Thyroid gland (tissue), 4 donors: ENCODE measurements around the gene RAB35. TPM values are rescaled to one million over a fixed set of nuclear protein-coding genes. Genes with fewer than 3 reads are reported as not detected.

Experiments
- DNase-seq, 2 donors: peaks; one replicate each; pipeline ENCODE4 v3.0.0-alpha.2; 2019
- H3K27ac ChIP-seq, 3 donors: fragments of 200-600 bp; sonication (generic); 1 replicate in 2 of 3; 2 replicates in 1 of 3; pipeline ENCODE4 v1.5.1; 2016 to 2019; ENCODE audit warnings: mild to moderate bottlenecking in 1 of 3, moderate library complexity in 1 of 3
- H3K27me3 ChIP-seq: fragments of 200-600 bp; sonication (generic); one replicate; pipeline ENCODE4 v1.5.1; 2019
- H3K36me3 ChIP-seq, 2 donors: fragments of 200-600 bp; sonication (generic); one replicate each; pipeline ENCODE4 v1.5.1; 2016 to 2019
- H3K4me1 ChIP-seq, 2 donors: fragments of 200-600 bp; sonication (generic); one replicate each; pipeline ENCODE4 v1.5.1; 2017 to 2019
- H3K4me3 ChIP-seq, 3 donors: fragments of 200-600 bp; sonication (generic); replicated peaks in 1 of 3; 1 replicate in 2 of 3; 2 replicates in 1 of 3; pipeline ENCODE4 v1.5.1; 2016; ENCODE audit warnings: mild to moderate bottlenecking in 1 of 3
- H3K9me3 ChIP-seq: fragments of 200-600 bp; sonication (generic); one replicate; pipeline ENCODE4 v1.5.1; 2017
- POLR2A ChIP-seq, 2 donors: fragments of 450-650 bp; IDR thresholded peaks; one replicate each; pipeline ENCODE4 v1.6.1; 2017; ENCODE audit warnings: antibody characterized with exemption in 2 of 2, mild to moderate bottlenecking in 2 of 2, moderate library complexity in 1 of 2
- WGBS, 2 donors: methylation state at CpG; one replicate each; pipeline ENCODE4 v1.1.5; 2017; 5-methylcytosine and 5-hydroxymethylcytosine counted together
- intact Hi-C: fragments of 100-400 bp; cut with DNase I; formaldehyde crosslinking; loops from one replicate; pipeline ENCODE4 v1.15.1; 2023
- total RNA-seq, 4 donors: library from RNA; depleted of rRNA; stranded (reverse); fragments of >200 nt; gene quantifications; one replicate each; pipeline ENCODE4 v1.2.3, GENCODE V29; 2016
- TF ChIP-seq, protein P1 (sequence below), 6 experiments: fragments of 200-600 bp in 3 of 6; fragments of 450-650 bp in 3 of 6; sonication (generic) in 3 of 6; IDR thresholded peaks; one replicate each; pipeline ENCODE4 v1.5.1; 2016 to 2019; ENCODE audit warnings: antibody characterized with exemption in 6 of 6, mild to moderate bottlenecking in 2 of 6, inconsistent platforms in 1 of 6, moderate library complexity in 1 of 6

RAB35 gene
- total RNA-seq, 4 donors from 2014 or later = 14.9 to 19.9 (median 17.4) TPM

GRCh38 chr12:120064054-120064940 lies 52.3 kb downstream of the RAB35 start:
- H3K36me3 ChIP-seq = no peaks in the 10 kb centered on the region
- H3K27ac ChIP-seq = peak overlapping the region in 1 of 3 donors; percentile 36
- DNase-seq = no peak
- WGBS, 2 donors = 74 to 76% methylated on average over 16 of the region's 16 CpGs
- intact Hi-C loops = no loop called here
- H3K27me3 ChIP-seq = no peaks in the 10 kb centered on the region
- H3K4me3 ChIP-seq = no peak overlapping the region
- TF ChIP-seq, protein P1, sequence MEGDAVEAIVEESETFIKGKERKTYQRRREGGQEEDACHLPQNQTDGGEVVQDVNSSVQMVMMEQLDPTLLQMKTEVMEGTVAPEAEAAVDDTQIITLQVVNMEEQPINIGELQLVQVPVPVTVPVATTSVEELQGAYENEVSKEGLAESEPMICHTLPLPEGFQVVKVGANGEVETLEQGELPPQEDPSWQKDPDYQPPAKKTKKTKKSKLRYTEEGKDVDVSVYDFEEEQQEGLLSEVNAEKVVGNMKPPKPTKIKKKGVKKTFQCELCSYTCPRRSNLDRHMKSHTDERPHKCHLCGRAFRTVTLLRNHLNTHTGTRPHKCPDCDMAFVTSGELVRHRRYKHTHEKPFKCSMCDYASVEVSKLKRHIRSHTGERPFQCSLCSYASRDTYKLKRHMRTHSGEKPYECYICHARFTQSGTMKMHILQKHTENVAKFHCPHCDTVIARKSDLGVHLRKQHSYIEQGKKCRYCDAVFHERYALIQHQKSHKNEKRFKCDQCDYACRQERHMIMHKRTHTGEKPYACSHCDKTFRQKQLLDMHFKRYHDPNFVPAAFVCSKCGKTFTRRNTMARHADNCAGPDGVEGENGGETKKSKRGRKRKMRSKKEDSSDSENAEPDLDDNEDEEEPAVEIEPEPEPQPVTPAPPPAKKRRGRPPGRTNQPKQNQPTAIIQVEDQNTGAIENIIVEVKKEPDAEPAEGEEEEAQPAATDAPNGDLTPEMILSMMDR (IDR thresholded peaks at IDR 0.05) = no peak
- no peak for TF ChIP-seq POLR2A (IDR thresholded peaks at IDR 0.05)
- no peaks in the 10 kb centered on the region for H3K9me3 ChIP-seq
- H3K4me1 ChIP-seq = peaks cover 30% of the 10 kb centered on the region in 2 donors

DNA sequence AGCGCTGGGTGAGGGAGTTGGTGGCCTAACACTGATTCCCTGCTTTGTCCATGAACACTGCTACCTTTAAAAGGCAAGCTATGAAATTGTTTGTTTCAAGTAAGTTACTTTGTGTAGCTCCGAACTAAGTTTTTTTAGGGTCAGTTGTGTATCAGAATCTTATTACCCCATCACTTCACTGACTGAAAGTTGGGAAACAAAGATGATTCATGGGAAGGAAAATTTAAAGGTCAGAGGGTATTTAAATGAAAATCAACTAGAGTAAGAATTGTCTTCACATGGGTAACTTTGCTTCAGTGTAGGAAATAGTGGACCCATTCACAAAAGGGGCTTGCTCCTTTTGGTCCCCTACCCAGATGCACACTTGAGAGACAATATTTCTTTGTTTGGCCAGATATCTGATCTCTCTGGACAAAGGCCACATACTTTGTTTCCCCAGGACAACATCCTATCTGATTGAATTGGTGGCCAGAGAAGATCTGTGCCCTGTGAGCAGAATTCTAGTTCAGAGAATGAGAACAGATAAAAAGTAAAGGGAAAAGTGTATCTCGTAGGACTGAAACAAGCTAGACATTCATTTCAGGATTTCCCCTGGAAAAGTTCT lies 53.5 kb downstream of the RAB35 start:
- intact Hi-C loops = no loop called here
- 93 to 94% methylated on average over 3 of the region's 3 CpGs for WGBS, 2 donors
- H3K9me3 ChIP-seq = no peaks in the 10 kb centered on the region
- no peaks in the 10 kb centered on the region for H3K27me3 ChIP-seq
- peaks cover 28% of the 10 kb centered on the region in 2 donors for H3K4me1 ChIP-seq
- no peak for TF ChIP-seq POLR2A (IDR thresholded peaks at IDR 0.05)
- TF ChIP-seq, protein P1 (IDR thresholded peaks at IDR 0.05) = no peak
- H3K27ac ChIP-seq = no peak overlapping the region
- no peak overlapping the region for H3K4me3 ChIP-seq
- DNase-seq = no peak
- H3K36me3 ChIP-seq = no peaks in the 10 kb centered on the region

- whole genome bisulfite sequencing, 2 donors = 89 to 91% methylated on average over 10 of the region's 10 CpGs
- H3K36me3 ChIP-seq = no peaks in the 10 kb centered on the region
Measured at GRCh38 chr12:120061575-120062214, 54.9 kb downstream of the RAB35 start.

GRCh38 chr12:120060717-120061116 lies 55.8 kb downstream of the RAB35 start:
- H3K27me3 ChIP-seq = no peaks in the 10 kb centered on the region
- 78 to 83% methylated on average over 5 of the region's 5 CpGs for WGBS, 2 donors
- H3K27ac ChIP-seq = no peak overlapping the region
- H3K9me3 ChIP-seq = no peaks in the 10 kb centered on the region
- H3K36me3 ChIP-seq = no peaks in the 10 kb centered on the region
- intact Hi-C loops = no loop called here
- DNase-seq = no peak
- H3K4me1 ChIP-seq = peaks cover 12% of the 10 kb centered on the region in 2 donors
- no peak for TF ChIP-seq POLR2A (IDR thresholded peaks at IDR 0.05)
- TF ChIP-seq, protein P1 (IDR thresholded peaks at IDR 0.05) = no peak
- no peak overlapping the region for H3K4me3 ChIP-seq

More at GRCh38 chr12:120061575-120062214, 54.9 kb downstream of the RAB35 start:
- Histone ChIP-seq H3K4me1 (peaks cover 17 to 19% of the 10 kb centered on the region in 2 donors), H3K9me3 (no peaks in the 10 kb centered on the region), H3K4me3 (no peak overlapping the region), H3K27me3 (no peaks in the 10 kb centered on the region), H3K27ac (no peak overlapping the region)
- no peak for TF ChIP-seq POLR2A (IDR thresholded peaks at IDR 0.05)
- TF ChIP-seq, protein P1 (IDR thresholded peaks at IDR 0.05) = no peak
- DNase-seq = no peak
- intact Hi-C loops = no loop called here
